GM18870 (cell line): ENCODE results near the gene SYCN.
"Not testable (repeated sequence)": the region's sequence is repeated elsewhere in the genome, so short reads cannot be mapped to it uniquely, and the experiment has no call there.

ENCODE experiments used
- ATAC-seq: cut with Tn5 transposase; IDR thresholded peaks from one replicate; pipeline ENCODE4 v1.9.1; 2021; ENCODE audit warnings: moderate library complexity; ENCODE audit not compliant: unreplicated experiment

The SYCN gene

GRCh38 chr19:39203372-39204341 lies at the start of gene SYCN:
TSS of gene SYCN (minus strand) at chr19:39204263. CDS start at chr19:39204254, 9 bp downstream.
- no peak for ATAC-seq

GRCh38 chr19:39253374-39254149 lies 49.5 kb upstream of the SYCN start:
- ATAC-seq = no peak

GRCh38 chr19:39252458-39252857 lies 48.4 kb upstream of the SYCN start:
- no peak for ATAC-seq

DNA sequence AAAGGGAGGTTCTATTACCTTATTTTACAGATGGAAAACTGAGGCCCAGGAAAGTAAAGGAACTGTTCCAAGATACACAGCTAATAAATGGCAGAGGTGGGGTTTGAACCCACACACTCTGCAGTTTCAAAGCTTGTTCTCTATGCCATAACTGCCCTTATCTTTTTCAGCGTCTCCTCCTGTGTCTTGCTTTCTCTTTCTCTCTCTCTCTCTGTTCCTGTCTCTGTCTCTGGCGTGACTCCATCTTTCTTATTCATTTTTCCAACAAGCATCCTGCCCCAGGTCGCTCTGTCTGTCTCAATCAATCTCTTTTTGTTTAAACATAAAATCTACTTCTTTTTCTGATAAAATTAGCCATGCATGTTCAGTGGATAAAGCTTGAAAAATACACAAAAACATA lies 47.8 kb upstream of the SYCN start:
- no peak for ATAC-seq

GRCh38 chr19:39251081-39251480 lies 47.0 kb upstream of the SYCN start:
- ATAC-seq = no peak

GRCh38 chr19:39248806-39249205 lies 44.7 kb upstream of the SYCN start, which contains the start of gene IFNL4:
TSS of gene IFNL4 (minus strand) at chr19:39248856.
- no peak for ATAC-seq

- no peak for ATAC-seq
Observed at GRCh38 chr19:39247701-39248664, 43.9 kb upstream of the SYCN start.

GRCh38 chr19:39246951-39247669 lies 43.0 kb upstream of the SYCN start:
- ATAC-seq = no peak

- not testable (repeated sequence) for ATAC-seq
Observed at GRCh38 chr19:39245166-39245565, 41.1 kb upstream of the SYCN start.

DNA sequence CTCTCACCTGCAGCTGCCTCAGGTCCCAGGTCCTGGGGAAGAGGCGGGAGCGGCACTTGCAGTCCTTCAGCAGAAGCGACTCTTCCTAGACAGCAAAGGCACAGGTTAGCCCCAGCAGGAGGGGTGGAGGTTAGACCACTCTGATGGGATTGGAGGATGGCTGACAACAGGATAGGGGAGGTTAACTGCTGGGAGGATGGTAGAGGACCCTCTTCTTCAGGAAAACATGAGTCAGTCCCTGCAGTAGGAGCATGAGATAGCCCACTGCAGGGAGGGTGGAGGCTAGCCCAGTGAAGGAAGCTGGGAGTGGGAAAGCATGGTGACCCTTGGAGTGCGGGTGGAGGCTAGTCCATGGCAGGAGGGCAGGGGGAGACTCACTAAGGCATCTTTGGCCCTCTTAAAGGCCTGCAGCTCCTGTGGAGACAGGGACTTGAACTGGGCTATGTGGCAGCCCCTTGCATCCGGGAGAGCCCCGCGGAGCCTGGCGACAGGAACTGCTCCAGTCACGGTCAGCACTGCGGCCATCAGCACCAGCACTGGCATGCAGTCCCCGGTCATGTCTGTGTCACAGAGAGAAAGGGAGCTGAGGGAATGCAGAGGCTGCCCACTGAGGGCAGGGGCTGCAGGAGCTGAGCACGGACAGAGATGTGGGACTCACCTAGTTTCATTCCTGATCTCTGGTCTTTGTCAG lies 40.5 kb upstream of the SYCN start, which contains the start of gene IFNL3:
IFNL3 (minus strand) TSS at position 597 of the 691 bp plus-strand sequence; CDS start at position 558, 39 bp downstream.
- not testable (repeated sequence) for ATAC-seq

DNA sequence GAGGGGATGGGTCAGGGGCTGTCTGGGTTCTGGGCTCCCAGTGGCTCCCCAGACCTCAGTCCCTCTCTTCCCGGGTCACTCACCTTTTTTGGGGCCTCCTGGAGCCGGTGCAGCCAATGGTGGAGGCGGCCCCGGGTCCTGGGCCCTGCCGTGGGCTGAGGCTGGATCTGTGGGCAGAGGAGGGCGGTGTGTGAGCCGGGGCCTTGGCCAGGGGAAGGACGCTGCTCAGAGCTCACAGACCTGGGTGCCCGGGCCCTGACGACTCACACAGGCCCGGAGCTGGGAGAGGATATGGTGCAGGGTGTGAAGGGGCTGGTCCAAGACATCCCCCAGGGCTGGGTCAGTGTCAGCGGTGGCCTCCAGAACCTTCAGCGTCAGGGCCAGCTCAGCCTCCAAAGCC lies 39.7 kb upstream of the SYCN start:
- ATAC-seq = not testable (repeated sequence)

GRCh38 chr19:39240421-39240820 lies 36.4 kb upstream of the SYCN start:
- ATAC-seq = no peak

- no peak for ATAC-seq
Observed at GRCh38 chr19:39238944-39239343, 34.9 kb upstream of the SYCN start.

DNA sequence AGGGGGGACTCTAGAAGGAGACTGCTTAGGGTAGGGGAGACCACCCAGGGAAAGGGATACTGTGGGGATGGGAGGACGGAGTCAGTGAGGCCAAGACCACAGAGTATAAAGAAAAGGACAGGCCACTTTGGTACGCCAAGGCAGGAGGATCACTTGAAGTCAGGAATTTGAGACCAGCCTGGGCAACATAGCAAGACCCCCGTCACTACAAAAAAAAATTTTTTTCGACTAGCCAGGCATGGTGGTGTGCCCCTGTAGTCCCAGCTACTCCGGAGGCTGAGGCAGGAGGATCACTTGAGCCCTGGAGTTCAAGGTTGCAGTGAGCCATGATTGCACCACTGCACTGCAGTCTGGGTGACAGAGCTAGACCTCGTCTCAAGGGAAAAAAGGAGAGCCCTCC lies 34.1 kb upstream of the SYCN start:
- no peak for ATAC-seq

- no peak for ATAC-seq
Observed at GRCh38 chr19:39237200-39238184, 33.4 kb upstream of the SYCN start.

- ATAC-seq = no peak
Observed at GRCh38 chr19:39236527-39236926, 32.5 kb upstream of the SYCN start.

DNA sequence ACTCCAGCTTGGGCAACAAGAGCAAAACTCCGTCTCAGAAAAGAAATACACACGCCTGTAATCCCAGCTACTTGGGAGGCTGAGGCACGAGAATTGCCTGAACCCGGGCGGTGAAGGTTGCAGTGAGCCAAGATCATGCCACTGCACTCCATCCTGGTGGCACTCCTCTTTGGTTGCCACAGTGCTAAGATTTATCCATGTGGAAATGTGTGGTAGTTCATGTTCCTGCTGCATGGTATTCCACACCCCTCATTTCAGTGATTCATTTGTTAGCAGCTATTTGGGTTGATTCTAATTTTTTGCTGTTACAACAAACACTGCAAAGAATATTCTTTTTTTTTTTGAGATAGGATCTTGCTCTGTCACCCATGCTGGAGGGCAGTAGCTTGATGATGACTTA lies 28.6 kb upstream of the SYCN start:
- no peak for ATAC-seq
